ENCODE results near the gene DMPK.

DNA sequence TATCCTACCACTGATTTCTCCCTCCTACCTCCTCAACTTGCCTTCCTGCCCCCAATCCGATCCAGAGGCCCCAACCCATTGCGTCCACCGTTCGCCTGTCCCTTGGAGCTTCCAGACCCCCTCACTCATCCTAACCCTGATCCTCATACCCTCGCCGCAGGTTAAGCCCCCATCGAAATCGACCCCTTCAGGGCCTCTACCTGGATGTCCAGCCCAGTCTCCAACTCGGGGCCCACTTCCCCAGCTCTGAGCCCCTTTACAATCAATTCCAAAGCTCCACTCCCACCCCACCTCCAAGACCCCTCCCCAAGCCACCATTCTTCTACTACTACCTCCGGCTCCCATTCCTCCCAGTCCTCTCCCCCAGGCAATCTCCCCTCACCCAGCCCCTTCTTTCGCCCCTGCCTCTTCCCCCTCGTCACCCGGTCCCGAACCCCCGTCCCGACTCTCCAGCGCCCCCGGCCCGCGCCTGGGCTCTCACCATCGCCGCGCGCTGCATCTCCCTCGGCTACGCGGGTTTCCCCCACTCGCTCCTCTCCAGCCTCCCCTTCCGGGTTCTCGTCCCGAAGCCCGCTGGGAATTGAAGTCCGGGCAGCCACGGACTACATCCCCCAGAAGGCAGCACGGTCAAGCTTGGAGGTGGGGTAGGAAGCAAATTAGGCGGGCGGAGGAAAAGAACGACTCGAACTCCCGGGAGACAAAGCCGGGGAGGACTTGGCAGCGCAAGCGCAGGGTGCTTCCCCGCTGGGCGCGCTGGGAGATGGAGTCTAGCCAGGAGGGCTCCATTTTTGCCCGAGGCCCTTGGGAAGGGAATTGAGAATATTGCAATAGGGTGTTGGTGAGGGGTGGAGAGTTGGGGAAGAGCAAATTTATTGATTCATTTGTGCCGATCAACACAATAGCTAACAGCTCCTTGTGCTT, 51.7 kb downstream of the DMPK start, which contains the start of gene FBXO46:
- TF ChIP-seq CTCF (IDR thresholded peaks at IDR 0.05) (no peak), TCF7L2 (IDR thresholded peaks at IDR 0.05; ENCODE audit: low read depth, low read length) (no peak), REST (IDR thresholded peaks at IDR 0.05; ENCODE audit: insufficient read depth in 1 of 2, low read depth in 2 of 2, low read length in 1 of 2) (no peak), POLR2AphosphoS5 (IDR thresholded peaks at IDR 0.05; ENCODE audit: low read depth, low read length) (peak; percentile 69; the same call in 1 of the 2 replicates)
